Measurements from ENCODE around the gene PRKCA.
A peak's percentile ranks its signal among the peaks of the same experiment; 100 is the strongest.
"Not testable (repeated sequence)": the region's sequence is repeated elsewhere in the genome, so short reads cannot be mapped to it uniquely, and the experiment has no call there.

The PRKCA gene

DNA sequence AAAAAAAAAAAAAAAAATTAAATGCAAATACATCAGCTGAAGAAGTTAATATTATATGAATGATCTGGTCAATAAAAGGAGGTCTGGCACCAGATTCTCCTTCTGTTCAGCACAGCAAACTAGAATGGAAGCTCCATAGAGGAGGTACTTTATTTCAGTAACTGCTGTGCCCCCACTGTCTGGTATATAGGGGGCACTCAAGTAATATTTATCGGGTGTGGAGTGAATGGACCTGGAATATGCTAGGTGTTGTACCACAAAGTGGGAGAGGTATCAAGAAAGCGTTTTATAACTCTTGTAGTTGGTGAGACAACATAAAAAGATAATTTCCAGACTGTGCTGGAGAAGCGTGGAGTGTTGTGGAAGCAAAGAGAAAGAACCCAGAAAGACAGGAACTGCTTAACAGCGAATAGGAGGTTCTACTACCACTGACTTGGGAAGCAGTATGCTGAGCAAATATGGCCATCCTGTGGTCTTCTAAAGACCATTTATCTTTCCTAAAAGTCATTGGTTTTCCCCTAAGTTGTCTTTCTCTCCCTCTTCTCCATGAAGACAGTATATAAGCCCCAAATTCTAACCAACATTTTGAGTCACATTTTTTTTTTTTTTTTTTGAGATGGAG lies 12.2 kb upstream of the PRKCA start:
- no peak for DNase-seq (ENCODE audit: low spot score)

DNA sequence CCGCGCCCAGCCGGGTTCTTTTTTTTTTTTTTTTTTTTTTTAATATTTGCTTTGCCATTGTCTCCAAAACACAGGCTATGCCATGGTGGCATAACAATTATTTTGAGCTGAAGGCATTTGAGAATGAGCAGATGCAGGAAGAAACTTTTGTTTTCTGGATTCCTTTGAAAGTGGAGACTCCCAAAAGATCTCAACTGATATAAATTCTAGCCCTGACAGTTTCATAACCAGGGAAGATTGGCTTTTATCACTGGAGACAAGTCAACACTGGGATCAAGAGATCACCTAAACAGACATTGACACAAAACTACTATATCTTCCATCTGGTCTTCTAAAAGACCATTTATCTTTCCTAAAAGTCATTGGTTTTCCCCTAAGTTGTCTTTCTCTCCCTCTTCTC lies 10.1 kb upstream of the PRKCA start:
- no peak for DNase-seq (ENCODE audit: low spot score)

DNA sequence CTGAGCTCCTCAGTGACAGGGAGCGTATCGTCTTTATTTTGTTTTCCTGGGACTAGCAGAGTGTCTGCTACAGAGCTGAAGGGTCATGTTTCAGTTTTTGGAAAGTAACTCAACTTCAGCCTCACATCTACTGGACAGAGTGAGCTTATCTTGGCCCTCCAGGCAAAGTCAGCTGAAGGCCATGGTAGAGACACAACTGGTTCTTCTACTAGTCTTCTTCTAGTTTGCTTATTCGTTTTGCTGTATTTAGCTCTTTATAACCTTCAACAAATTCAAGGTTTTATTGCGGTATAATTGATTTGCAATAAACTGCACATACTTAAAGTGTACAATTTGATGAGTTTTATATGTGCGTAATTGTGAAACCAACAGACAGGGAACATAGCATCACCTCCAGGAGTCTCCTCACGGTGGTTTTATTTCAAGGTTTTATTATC lies 6.1 kb upstream of the PRKCA start:
- DNase-seq (ENCODE audit: low spot score): no peak

DNA sequence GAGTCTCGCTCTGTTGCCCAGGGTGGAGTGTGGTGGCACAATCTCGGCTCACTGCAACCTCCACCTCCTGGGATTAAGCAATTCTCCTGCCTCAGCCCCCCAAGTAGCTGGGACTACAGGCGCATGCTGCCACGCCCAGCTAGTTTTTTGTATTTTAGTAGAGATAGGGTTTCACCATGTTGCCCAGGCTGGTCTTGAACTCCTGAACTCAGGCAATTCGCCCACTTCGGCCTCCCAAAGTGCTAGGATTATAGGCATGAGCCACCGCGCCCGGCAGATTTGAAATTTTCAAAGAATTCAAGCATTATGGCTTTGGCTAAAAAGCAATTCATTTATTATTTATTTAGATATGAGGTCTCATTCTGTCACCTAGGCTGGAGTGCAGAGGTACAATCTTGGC lies 5.0 kb upstream of the PRKCA start:
- DNase-seq (ENCODE audit: low spot score): not testable (repeated sequence)

DNA sequence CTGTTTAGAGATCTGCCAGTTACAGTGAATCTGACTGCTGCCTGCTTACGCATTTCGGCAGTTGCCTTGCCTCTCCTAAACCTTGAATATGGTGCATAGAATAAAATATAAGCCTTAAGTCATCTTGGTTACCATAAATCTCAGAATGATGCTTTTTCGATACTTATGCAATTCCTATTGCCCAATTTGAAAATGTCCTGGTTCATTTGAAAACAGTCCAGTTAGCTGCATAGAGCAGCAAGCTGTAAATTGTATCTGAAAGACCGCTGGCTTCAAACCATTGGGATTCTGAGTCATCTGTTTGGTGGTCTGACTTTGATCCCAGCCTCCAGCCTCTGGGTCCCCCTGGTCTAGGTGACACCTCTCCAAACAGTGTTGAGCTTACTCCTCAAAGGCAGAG lies 2.7 kb upstream of the PRKCA start:
- DNase-seq (ENCODE audit: low spot score): no peak

DNA sequence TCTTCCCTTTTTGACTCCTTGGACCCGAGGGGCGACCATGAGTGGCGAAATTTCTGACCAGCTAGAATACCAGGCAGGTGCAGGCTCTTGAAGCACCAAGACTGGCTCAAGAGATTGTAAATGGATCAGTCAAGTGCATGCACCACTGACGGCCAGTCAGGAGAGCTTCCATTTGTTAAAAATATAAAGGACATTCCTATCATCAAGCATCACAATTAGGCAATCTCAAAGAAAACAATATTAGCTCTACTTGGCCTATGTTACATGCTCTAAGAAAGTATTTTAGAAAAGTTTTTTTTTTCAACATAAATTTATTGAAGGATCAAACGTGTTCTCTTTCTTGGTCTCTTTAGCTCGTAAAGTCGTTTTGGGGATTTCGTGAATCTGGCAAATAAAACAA lies 1.5 kb upstream of the PRKCA start:
- no peak for DNase-seq (ENCODE audit: low spot score)

DNA sequence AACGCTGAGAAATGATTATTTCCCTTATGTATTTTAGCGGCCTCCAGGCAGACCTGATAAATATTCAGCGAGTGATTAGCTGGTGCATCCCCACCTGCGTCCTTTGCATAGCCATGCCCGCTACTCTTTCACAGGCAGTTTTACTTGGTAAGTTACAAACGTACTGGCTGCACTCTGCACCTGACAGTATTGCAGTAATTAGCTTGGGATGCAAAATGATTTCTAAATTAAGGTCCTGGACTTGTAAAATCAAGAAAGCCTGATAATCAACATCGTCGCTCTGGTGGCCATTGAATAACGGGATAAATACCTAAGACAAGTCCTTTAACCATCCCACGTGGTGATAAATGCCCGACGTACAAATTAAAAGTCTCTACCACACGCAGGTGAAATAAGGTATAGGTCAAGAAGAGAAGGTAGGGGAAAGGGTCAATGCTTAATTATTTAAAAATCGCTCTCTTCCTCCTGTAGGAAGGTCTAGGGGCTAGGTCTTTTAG lies 998 bp upstream of the PRKCA start:
- no peak for DNase-seq (ENCODE audit: low spot score)

DNA sequence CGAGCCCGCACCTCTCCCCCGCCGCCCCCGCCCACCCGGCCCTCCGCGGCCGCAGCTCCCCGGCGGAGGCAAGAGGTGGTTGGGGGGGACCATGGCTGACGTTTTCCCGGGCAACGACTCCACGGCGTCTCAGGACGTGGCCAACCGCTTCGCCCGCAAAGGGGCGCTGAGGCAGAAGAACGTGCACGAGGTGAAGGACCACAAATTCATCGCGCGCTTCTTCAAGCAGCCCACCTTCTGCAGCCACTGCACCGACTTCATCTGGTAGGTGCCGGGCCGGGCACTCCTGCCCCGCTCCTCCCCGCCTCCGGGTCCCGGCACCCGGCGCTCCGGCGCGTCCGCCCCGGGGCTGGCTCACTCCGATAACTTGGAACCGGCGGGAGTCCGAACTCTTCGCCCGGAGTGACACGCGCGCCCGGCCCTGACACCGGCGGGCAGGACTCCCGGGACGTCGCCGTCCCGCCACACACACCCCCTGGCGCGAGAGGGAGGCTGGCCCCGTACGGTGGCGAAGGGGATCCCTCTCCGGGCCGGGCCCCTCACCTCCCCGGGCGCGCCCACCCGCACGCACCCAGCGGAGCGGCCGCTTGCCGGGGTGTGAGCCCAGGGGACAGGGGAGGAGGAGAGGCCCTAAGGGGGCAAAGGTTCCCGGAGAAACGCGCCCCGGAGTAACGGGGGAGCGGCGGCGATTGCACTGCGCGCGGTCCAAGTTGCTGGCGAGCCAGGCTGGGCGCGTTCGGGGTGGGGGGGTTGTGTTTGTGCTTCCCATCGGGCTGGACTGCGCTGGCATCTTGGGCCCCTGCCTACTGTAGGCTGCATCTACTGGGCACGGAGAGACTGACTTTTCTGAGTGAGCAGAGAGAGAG lies 581 bp downstream of the PRKCA start:
- peak; percentile 24 for DNase-seq (ENCODE audit: low spot score)

DNA sequence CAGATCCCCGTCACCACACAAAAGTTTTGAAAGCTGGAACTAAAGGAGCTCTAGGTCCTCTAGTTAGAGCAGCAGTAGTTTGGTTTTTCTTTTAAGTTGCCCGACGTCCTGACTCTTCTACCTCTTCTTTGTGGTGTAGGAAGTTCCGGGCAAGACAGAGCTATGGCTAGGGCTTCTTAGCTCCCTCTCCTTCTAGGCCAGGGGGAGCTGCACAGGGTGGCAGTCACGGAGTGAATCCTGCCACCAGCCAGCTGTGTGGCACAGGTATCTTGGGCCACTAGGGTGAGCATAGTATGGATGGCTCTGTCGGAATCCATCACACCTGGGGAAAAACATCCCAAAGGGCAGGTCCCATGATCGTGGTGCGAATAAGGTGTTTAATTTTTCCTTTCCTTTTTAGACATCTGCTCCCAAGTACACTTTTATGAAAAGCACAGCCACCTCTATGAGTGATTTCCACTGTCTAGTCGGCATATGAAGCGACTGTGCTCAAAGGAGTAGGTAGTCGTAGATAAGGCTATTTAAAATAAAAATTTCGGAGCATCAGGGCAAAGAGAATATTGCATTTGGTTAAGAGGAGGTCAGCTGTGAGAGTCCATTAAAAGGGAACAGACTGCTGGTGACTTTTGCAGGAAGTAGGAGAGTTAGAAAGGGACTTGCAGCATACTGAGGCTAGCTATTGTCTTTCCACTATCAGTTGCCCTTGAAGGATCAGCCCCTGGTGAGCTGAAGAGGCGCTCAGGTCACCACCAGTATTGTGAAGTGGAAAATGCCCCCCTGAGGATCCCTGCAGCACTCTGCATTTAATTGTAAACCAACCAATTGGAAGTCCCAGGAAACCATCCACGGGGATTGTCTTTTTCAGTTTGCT lies 2.1 kb downstream of the PRKCA start:
- peak; percentile 22 for DNase-seq (ENCODE audit: low spot score)

DNA sequence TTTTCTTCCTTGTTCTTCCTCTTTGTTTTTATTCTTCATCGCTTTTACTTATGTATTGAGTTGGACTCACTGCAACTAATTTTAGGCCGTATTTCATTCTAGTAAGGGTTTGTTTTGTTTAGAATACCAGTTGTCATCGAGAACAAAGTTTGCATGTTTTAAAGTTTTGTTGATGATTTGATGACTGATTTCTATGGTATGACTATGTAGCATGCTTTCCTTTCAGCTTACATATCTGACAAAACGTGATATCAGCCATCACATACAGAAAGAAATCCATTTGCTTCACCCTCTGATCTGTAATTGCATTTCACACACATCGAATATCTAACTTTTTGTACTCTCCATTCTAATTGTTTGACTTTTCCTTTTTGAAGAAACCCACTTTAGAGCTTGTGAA lies 4.0 kb downstream of the PRKCA start:
- no peak for DNase-seq (ENCODE audit: low spot score)

DNA sequence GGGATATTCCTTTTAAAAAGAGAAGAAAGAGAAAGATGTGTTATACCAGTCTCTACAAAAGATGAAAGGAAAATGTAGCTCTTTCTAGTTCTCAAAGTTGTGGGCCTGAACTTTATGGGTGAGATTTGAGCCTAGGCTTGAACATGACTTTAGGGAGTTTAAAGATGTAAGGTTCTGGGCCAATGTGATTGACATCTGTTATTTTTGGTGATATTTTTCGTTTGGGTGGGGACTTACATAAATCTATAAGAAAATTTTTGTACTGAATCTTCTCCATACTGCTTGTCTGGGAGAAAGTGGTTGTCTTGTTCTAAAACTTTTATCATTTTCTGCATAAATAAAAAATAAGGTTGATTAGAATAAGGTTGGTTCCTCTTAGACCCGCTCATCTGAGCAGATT lies 4.8 kb downstream of the PRKCA start:
- DNase-seq (ENCODE audit: low spot score): no peak

DNA sequence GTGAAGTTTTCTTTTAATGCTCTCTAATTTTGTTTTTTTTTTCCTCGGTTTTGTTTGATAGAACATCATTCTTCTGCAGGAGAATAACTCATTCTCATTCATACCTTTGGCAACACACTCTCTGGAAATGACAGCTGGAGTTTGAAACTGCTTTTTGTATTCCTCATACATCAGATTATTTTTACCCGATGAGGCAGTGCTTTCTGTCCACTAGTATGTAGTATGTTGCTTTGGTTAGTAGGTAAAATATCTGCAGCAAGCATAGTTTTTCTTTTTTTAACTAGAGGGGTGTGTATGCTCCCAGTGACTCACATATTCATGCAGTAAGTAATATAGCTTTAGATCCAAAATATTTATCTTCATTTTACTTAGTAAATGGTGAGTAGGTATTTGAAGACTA lies 6.4 kb downstream of the PRKCA start:
- DNase-seq (ENCODE audit: low spot score): no peak

DNA sequence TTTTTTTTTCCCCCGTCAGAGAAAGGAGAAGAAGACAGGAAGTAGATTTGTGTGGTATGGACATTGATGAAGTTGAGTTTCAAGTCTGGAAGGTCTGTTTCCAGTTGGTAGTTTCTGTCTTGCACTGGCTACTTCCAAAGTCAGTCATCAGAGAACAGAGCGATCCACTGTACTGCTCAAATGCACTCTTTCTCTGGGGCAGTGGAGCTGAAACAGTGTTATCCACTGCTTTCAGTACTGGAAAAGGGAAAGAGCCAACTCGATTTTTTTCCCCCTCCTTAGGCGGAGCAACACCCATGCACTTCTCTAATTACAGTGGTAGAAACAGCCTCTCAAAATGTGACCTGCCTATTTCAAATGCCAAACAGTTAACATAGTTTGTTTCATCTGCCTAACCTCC lies 7.4 kb downstream of the PRKCA start:
- DNase-seq (ENCODE audit: low spot score): no peak

DNA sequence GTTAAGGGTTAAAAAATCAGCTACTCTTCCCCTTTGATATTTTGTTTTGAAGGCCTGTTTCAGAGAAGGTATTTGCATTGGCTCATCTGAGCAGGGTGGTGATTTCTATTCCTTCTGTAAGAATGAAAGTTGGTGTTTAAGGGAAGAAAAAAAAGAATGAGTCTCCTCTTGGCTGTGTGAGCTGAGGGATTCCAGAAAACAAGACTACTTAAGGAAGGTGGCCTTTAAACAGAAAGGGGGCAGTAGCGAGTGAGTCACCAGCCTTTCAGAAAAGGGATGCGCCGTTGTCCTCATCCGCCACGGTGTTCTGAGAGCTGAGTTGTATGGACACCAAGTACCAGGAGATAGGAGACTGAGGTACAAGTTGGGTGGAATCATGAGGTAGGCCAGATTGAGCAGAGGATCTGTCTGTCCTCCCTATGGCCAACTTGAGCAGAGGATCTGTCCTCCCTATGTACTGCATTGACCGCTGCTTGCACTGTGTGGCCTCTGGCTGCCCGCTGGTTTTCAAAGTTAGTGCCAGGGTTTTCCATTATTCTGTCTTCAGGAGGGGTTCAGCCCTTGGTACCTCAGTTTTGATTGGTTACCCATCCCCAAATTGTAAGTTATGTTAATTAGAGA lies 8.2 kb downstream of the PRKCA start:
- DNase-seq (ENCODE audit: low spot score): no peak

DNA sequence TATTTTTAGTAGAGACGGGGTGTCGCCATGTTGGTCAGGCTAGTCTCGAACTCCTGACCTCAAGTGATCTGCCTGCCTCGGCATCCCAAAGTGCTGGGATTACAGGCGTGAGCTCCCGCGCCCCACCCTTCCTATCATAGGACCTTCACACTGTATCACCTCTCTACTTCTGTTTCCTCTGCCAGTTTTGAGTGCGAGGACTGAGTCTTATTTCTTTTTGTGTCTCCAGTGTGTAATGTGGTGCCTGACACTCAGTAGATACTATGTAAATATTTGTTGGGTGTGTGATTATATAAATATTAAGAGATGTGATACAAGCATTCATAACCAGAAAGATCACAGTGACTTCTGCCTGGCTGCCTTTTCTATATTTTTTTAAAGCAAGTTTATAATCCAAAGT lies 10.5 kb downstream of the PRKCA start:
- no peak for DNase-seq (ENCODE audit: low spot score)

DNA sequence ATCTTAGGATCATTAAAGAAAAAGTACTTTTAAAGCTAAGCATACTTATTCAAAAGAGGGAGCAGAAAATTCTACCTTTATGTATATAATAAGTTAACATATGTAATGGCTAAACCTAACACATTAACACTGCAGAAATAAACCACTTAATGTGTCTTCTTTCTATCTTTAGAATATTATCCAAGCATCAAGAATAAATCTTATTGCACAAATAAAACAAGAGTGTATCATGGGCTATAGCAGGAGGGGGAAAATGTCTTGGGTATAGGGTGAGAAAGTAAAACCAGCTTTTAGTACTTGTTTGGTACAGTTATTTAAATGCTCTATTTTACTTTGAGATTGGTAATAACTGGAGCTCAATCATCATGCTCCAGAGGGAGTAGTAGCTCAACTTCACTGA lies 10.9 kb downstream of the PRKCA start:
- no peak for DNase-seq (ENCODE audit: low spot score)

DNA sequence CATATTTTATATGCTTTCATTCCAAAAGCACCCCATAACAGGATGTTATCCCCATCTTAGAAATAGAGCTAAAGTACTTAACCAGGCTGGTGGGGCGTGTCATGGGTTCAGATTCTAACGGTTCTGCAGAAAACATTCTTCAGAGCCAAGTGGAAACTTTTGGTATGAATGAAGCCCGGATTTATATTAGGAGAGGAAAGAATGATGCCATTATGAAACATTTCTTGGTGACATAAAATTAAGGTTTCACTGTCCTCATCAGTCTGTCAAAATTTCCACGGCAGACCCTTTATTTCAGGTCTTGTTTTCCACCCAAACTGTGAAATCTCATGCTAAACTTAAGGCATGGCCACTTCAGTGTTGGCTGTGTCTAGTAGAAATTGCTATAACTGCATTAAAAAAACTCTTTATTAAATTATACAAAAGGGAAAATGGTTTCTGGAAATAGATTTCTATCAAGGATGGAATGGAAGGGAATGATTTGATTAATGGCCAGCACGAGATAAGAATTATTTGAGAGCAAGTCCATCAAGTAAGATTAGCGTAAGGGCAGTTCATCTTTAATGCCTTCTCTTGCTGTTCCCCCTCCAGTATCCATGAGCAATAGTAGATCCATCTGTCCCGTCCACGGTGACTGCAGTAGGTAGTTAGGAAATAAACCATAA lies 11.7 kb downstream of the PRKCA start:
- DNase-seq (ENCODE audit: low spot score): no peak

DNA sequence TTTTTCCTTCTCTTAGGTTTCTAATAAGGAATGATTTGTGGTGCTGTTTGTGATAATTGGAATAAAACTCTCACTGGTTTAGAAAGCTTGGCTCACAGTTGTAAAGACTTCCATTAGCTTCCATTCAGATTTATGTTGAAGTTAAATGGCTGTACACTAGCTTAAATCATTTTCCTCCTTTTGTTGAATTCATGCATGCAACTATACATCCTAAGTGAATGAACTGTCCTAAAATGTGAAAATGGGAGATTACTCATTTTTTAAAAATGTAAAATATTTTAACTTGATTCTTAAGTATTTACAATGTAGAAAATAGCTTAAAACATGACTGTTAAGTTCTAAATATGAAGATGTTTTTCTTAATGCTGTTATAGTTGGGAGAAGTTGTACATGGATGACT lies 15.2 kb downstream of the PRKCA start:
- DNase-seq (ENCODE audit: low spot score): no peak

DNA sequence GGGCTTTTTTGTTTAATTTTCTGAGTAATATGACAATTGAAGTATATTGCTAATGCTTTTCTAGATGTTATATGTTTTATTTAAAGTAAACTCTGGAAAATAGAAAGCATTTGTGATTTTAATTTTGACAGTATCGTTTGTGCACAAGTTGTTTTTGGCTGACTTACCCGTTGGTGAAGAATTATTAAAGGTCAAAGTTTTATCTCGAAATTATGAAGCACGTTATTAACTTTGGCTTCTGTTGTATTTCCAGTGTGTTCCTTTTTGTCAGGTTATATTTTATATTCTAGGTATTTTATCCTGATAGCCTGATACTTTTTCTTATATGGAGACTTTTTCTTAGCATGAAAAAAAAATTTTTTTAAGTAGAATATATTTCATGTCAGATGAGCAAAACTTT lies 16.8 kb downstream of the PRKCA start:
- DNase-seq (ENCODE audit: low spot score): no peak

DNA sequence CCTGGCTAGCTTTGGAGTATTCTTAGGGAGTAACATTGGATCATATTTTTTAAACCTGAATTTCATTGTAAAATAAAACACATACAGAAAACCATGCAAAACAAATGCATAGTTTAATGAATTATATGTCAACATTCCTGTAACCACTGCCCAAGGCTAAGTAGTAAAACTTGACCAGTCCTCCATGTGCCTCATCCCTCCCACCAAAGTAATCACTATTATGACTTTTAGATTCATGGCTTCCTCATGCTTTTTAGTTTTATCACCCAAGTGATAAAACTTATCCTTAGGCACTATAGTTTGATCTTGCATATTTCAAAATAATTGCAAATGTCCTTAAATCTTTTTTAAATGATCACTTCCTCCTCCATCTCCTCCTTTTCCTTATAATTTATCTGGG lies 20.4 kb downstream of the PRKCA start:
- DNase-seq (ENCODE audit: low spot score): no peak

DNA sequence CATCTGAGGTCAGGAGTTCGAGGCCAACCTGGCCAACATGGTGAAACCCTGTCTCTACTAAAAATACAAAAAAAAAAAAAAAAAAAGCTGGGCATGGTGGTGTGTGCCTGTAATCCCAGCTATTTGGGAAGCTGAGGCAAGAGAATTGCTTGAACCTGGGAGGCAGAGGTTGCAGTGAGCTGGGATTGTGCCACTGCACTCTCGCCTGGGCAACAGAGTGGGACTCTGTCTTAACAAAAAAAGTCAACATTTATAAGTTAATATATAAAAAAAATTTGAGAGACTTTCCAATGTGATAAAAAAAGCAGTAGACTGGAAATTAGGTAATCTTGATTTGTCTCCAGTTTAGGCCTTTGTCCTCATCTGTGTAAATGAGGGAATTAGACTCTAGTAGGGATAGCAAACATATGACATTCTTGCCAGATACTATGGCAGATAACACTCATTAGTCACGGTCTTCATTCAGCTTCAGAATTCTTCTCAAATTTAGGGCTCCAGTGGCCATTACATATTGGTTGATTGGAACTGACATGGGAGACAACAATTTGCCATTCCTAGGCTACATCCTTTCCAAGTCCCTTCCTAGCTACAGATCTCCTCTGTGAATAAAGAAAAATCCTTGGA lies 22.1 kb downstream of the PRKCA start:
- not testable (repeated sequence) for DNase-seq (ENCODE audit: low spot score)

All from CD4-positive, alpha-beta T cell treated with Interleukin-15 for 4 hours (primary cell).